Trophoblast cell (in vitro differentiated cells and primary cell): ENCODE results near the gene APBA3.

Experiments
- DNase-seq, 2 donors: peaks; one replicate each; pipeline ENCODE4 v3.0.0-alpha.2; 2016
- H2AFZ ChIP-seq: 2 replicates; pipeline ENCODE4 v1.6.1; 2013; ENCODE audit warnings: low read length, moderate library complexity, mild to moderate bottlenecking; ENCODE audit not compliant: insufficient read depth, poor library complexity
- H2AK5ac ChIP-seq: 2 replicates; pipeline ENCODE4 v1.6.1; 2013; ENCODE audit warnings: mild to moderate bottlenecking, low read length
- H2BK120ac ChIP-seq: 2 replicates; pipeline ENCODE4 v1.6.1; 2013; ENCODE audit warnings: low read length, mild to moderate bottlenecking, moderate library complexity; ENCODE audit not compliant: insufficient read depth, poor library complexity
- H2BK12ac ChIP-seq: 2 replicates; pipeline ENCODE4 v1.6.1; 2013; ENCODE audit warnings: mild to moderate bottlenecking, low read length, moderate library complexity
- H2BK5ac ChIP-seq: 2 replicates; pipeline ENCODE4 v1.6.1; 2013; ENCODE audit warnings: low read length, low read depth, moderate library complexity, mild to moderate bottlenecking; ENCODE audit not compliant: poor library complexity
- H3K14ac ChIP-seq: 2 replicates; pipeline ENCODE4 v1.6.1; 2013; ENCODE audit warnings: mild to moderate bottlenecking, low read length
- H3K18ac ChIP-seq: 2 replicates; pipeline ENCODE4 v1.6.1; 2013; ENCODE audit warnings: mild to moderate bottlenecking, low read length
- H3K23ac ChIP-seq: 2 replicates; pipeline ENCODE4 v1.6.1; 2013; ENCODE audit warnings: low read length
- H3K27ac ChIP-seq: 2 replicates; pipeline ENCODE4 v1.5.1; 2013; ENCODE audit warnings: low read depth, mild to moderate bottlenecking, inconsistent platforms, low read length, moderate library complexity
- H3K27me3 ChIP-seq: 2 replicates; pipeline ENCODE4 v1.6.1; 2013; ENCODE audit warnings: inconsistent platforms, mild to moderate bottlenecking, low read length, moderate library complexity; ENCODE audit not compliant: insufficient read depth
- H3K36me3 ChIP-seq, 2 experiments: 1 replicate in 1 of 2; 2 replicates in 1 of 2; pipeline ENCODE4 v1.6.1; 2013; ENCODE audit warnings: low read length in 2 of 2, mild to moderate bottlenecking in 2 of 2, moderate library complexity in 1 of 2; ENCODE audit not compliant: insufficient read depth in 2 of 2, control insufficient read depth in 1 of 2
- H3K4ac ChIP-seq: 2 replicates; pipeline ENCODE4 v1.6.1; 2013; ENCODE audit warnings: low read depth, mild to moderate bottlenecking, low read length, moderate library complexity
- H3K4me1 ChIP-seq, 2 experiments: 1 replicate in 1 of 2; 2 replicates in 1 of 2; pipeline ENCODE4 v1.6.1; 2013; ENCODE audit warnings: low read length in 2 of 2, mild to moderate bottlenecking in 2 of 2, moderate library complexity in 1 of 2; ENCODE audit not compliant: insufficient read depth in 2 of 2, control insufficient read depth in 1 of 2
- H3K4me2 ChIP-seq: 2 replicates; pipeline ENCODE4 v1.6.1; 2013; ENCODE audit warnings: inconsistent platforms, mild to moderate bottlenecking, low read length, moderate library complexity
- H3K4me3 ChIP-seq: 2 replicates; pipeline ENCODE4 v1.5.1; 2013; ENCODE audit warnings: mild to moderate bottlenecking, low read depth, low read length, inconsistent platforms
- H3K79me1 ChIP-seq: one replicate; pipeline ENCODE4 v1.6.1; 2013; ENCODE audit warnings: low read length
- H3K79me2 ChIP-seq: 2 replicates; pipeline ENCODE4 v1.6.1; 2013; ENCODE audit warnings: low read length, mild to moderate bottlenecking; ENCODE audit not compliant: control insufficient read depth, insufficient read depth, poor library complexity
- H3K9ac ChIP-seq: 2 replicates; pipeline ENCODE4 v1.6.1; 2013; ENCODE audit warnings: mild to moderate bottlenecking, low read length
- H3K9me3 ChIP-seq: 2 replicates; pipeline ENCODE4 v1.6.1; 2013; ENCODE audit warnings: low read depth, mild to moderate bottlenecking, control low read depth, inconsistent platforms, low read length; ENCODE audit not compliant: insufficient read depth
- H4K12ac ChIP-seq: 2 replicates; pipeline ENCODE4 v1.6.1; 2013; ENCODE audit warnings: low read depth, mild to moderate bottlenecking, low read length, moderate library complexity
- H4K8ac ChIP-seq: 2 replicates; pipeline ENCODE4 v1.6.1; 2013; ENCODE audit warnings: low read depth, mild to moderate bottlenecking, low read length, moderate library complexity
- H4K91ac ChIP-seq: one replicate; pipeline ENCODE4 v1.6.1; 2013; ENCODE audit warnings: low read depth, mild to moderate bottlenecking, low read length, moderate library complexity
- WGBS: extraction: QIAGEN DNeasy Blood & Tissue Kit; methylation state at CpG from one replicate; pipeline ENCODE4 v1.1.7; 2013; ENCODE audit warnings: missing lambda C conversion rate; ENCODE audit not compliant: insufficient read length, insufficient coverage; ENCODE audit errors: extremely low coverage; 5-methylcytosine and 5-hydroxymethylcytosine counted together

Gene APBA3

DNA sequence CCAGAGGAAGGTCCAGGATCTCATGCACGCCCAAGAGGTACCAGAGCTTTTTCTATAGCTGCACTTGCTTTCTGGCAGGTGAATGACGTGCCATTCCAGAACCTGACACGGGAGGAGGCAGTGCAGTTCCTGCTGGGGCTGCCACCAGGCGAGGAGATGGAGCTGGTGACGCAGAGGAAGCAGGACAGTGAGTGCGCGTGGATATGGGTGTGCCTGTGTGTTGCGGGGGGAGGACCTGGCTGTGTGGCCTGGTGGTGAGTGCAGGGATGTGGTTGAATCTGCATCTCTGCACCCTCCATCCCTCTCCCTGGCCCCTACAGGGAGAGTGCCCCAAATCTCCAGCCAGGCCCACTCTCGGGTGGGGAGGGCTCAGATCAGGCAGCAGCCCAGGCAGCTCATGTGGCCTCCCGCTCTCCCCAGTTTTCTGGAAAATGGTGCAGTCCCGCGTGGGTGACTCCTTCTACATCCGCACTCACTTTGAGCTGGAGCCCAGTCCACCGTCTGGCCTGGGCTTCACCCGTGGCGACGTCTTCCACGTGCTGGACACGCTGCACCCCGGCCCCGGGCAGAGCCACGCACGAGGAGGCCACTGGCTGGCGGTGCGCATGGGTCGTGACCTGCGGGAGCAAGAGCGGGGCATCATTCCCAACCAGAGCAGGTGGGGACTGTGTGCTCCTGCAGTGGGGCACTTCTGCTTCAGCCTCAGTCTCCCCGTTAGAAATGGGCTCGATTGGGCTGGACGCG, 22.8 kb downstream of the APBA3 start:
- Histone ChIP-seq H3K4me2 (no peak overlapping the region), H3K36me3 (peaks cover 19 to 20% of the 10 kb centered on the region in 2 experiments), H2BK120ac (no peak overlapping the region), H3K9me3 (peaks cover 5% of the 10 kb centered on the region), H2BK5ac (no peak overlapping the region), H4K91ac (no peak overlapping the region), H3K27ac (no peak overlapping the region), H2AFZ (no peak overlapping the region), H4K8ac (no peak overlapping the region), H3K18ac (no peak overlapping the region), H4K12ac (no peak overlapping the region), H3K23ac (no peak overlapping the region), H3K4me3 (no peak overlapping the region), H3K4ac (no peak overlapping the region), H3K79me1 (no peaks in the 10 kb centered on the region), H3K4me1 (no peaks in the 10 kb centered on the region), H3K9ac (no peak overlapping the region), H3K79me2 (no peaks in the 10 kb centered on the region), H3K14ac (no peak overlapping the region), H2AK5ac (no peak overlapping the region), H3K27me3 (no peaks in the 10 kb centered on the region), H2BK12ac (no peak overlapping the region)
- no peak for DNase-seq
- no CpG with 5 or more reads among the region's 32 CpGs for WGBS

DNA sequence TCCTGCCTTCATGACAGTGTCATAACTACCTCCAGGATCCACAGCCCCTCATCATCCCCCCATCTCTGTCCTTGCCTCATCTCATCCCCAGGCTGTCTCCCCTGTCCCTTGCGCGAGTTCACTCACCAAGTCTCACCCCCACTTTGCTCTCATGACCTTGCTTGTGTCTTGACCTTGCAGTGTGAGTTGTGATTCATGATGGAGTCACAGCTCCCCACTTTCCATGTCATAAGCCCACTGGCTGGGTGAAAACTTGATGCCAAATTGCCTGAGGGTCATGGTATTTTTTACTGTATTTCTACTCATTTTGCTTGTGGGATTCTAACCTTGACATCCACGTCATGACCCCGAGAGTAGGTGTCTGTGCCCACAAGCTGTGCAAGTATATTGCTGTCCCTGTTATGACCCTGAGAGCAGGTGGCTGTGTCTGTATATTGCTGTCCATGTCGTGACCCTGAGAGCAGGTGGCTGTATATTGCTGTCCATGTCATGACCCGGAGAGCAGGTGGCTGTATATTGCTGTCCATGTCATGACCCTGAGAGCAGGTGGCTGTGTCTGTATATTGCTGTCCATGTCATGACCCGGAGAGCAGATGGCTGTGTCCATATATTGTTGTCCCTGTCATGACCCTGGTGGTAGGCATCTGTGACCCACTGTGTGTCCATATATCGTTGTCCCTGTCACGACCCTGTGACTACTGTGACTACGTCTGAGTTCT, 23.8 kb downstream of the APBA3 start:
- Histone ChIP-seq H2AFZ (no peak overlapping the region), H2BK12ac (no peak overlapping the region), H3K4me3 (no peak overlapping the region), H3K27ac (no peak overlapping the region), H3K9me3 (peaks cover 5% of the 10 kb centered on the region), H3K4me2 (no peak overlapping the region), H3K14ac (no peak overlapping the region), H3K23ac (no peak overlapping the region), H3K9ac (no peak overlapping the region), H3K4ac (no peak overlapping the region), H3K79me1 (no peaks in the 10 kb centered on the region), H3K27me3 (no peaks in the 10 kb centered on the region), H4K12ac (no peak overlapping the region), H3K4me1 (no peaks in the 10 kb centered on the region), H3K18ac (no peak overlapping the region), H3K36me3 (peaks cover 19 to 20% of the 10 kb centered on the region in 2 experiments), H3K79me2 (no peaks in the 10 kb centered on the region), H2BK120ac (no peak overlapping the region), H4K8ac (no peak overlapping the region), H2BK5ac (no peak overlapping the region), H4K91ac (no peak overlapping the region), H2AK5ac (no peak overlapping the region)
- WGBS, result no CpG with 5 or more reads among the region's 10 CpGs
- DNase-seq, result no peak

- Histone ChIP-seq H4K8ac (no peak overlapping the region), H3K9ac (no peak overlapping the region), H3K79me1 (no peaks in the 10 kb centered on the region), H2AFZ (no peak overlapping the region), H3K14ac (no peak overlapping the region), H2BK12ac (no peak overlapping the region), H3K4me3 (no peak overlapping the region), H3K23ac (no peak overlapping the region), H3K27me3 (no peaks in the 10 kb centered on the region), H2BK120ac (no peak overlapping the region), H3K18ac (no peak overlapping the region), H2AK5ac (no peak overlapping the region), H3K36me3 (peaks cover 19 to 20% of the 10 kb centered on the region in 2 experiments), H3K79me2 (no peaks in the 10 kb centered on the region), H3K4ac (no peak overlapping the region), H4K12ac (no peak overlapping the region), H3K27ac (no peak overlapping the region), H2BK5ac (no peak overlapping the region), H4K91ac (no peak overlapping the region), H3K4me1 (no peaks in the 10 kb centered on the region), H3K9me3 (peaks cover 5% of the 10 kb centered on the region), H3K4me2 (no peak overlapping the region)
- DNase-seq, result no peak
- no CpG with 5 or more reads among the region's 21 CpGs for WGBS
Measured at GRCh38 chr19:3736106-3736724, 25.3 kb downstream of the APBA3 start.

GRCh38 chr19:3734310-3734600, 27.2 kb downstream of the APBA3 start:
- Histone ChIP-seq H3K79me2 (no peaks in the 10 kb centered on the region), H2BK12ac (no peak overlapping the region), H3K9me3 (peaks cover 7% of the 10 kb centered on the region), H3K79me1 (no peaks in the 10 kb centered on the region), H4K12ac (no peak overlapping the region), H3K4ac (no peak overlapping the region), H2BK120ac (no peak overlapping the region), H4K8ac (no peak overlapping the region), H3K27me3 (no peaks in the 10 kb centered on the region), H2BK5ac (no peak overlapping the region), H2AFZ (no peak overlapping the region), H3K18ac (no peak overlapping the region), H3K36me3 (peaks cover 18 to 22% of the 10 kb centered on the region in 2 experiments), H3K4me2 (no peak overlapping the region), H3K14ac (no peak overlapping the region), H3K4me1 (no peaks in the 10 kb centered on the region), H2AK5ac (no peak overlapping the region), H4K91ac (no peak overlapping the region), H3K4me3 (no peak overlapping the region), H3K9ac (no peak overlapping the region), H3K27ac (no peak overlapping the region), H3K23ac (no peak overlapping the region)
- DNase-seq, result no peak
- WGBS, result no CpG with 5 or more reads among the region's 14 CpGs
